Neuronal stem cell (in vitro differentiated cells): ENCODE data around the gene DCAF8L1.

ENCODE experiments used
- DNase-seq: peaks from one replicate; pipeline ENCODE4 v3.0.0-alpha.2; 2013; ENCODE audit warnings: low spot score
- H2AFZ ChIP-seq: one replicate; pipeline ENCODE4 v1.6.1; 2013; ENCODE audit warnings: mild to moderate bottlenecking, low read length, inconsistent platforms
- H2AK5ac ChIP-seq: 2 replicates; pipeline ENCODE4 v1.6.1; 2013; ENCODE audit warnings: low read depth, mild to moderate bottlenecking, inconsistent platforms, low read length, moderate library complexity, mixed read lengths
- H2BK120ac ChIP-seq: 2 replicates; pipeline ENCODE4 v1.6.1; 2013; ENCODE audit warnings: low read depth, mild to moderate bottlenecking, inconsistent platforms, low read length, moderate library complexity, mixed read lengths
- H2BK12ac ChIP-seq: one replicate; pipeline ENCODE4 v1.6.1; 2013; ENCODE audit warnings: low read length, inconsistent platforms
- H2BK15ac ChIP-seq: 2 replicates; pipeline ENCODE4 v1.6.1; 2013; ENCODE audit warnings: mild to moderate bottlenecking, low read length, inconsistent platforms, mixed read lengths
- H2BK5ac ChIP-seq: one replicate; pipeline ENCODE4 v1.6.1; 2013; ENCODE audit warnings: inconsistent platforms, mild to moderate bottlenecking, low read length, moderate library complexity
- H3K14ac ChIP-seq: one replicate; pipeline ENCODE4 v1.6.1; 2013; ENCODE audit warnings: low read length, inconsistent platforms
- H3K18ac ChIP-seq: 2 replicates; pipeline ENCODE4 v1.6.1; 2013; ENCODE audit warnings: low read length, inconsistent platforms
- H3K23ac ChIP-seq: 2 replicates; pipeline ENCODE4 v1.6.1; 2013; ENCODE audit warnings: low read depth, mild to moderate bottlenecking, mixed read lengths, low read length, inconsistent platforms; ENCODE audit not compliant: poor library complexity
- H3K27ac ChIP-seq: replicated peaks from 3 replicates; pipeline ENCODE4 v1.5.1; 2013; ENCODE audit warnings: low read length, inconsistent platforms
- H3K27me3 ChIP-seq, 3 experiments: 2 replicates each; pipeline ENCODE4 v1.6.1; 2013; ENCODE audit warnings: low read length in 3 of 3, mild to moderate bottlenecking in 2 of 3, inconsistent platforms in 1 of 3, low read depth in 1 of 3, mixed read lengths in 1 of 3, moderate library complexity in 1 of 3; ENCODE audit not compliant: control insufficient read depth in 3 of 3, insufficient read depth in 3 of 3
- H3K36me3 ChIP-seq, 2 donors: replicated peaks in 1 of 2; 2 replicates each; pipeline ENCODE4 v1.6.1; 2013; ENCODE audit warnings: low read length in 2 of 2; ENCODE audit not compliant: control insufficient read depth in 2 of 2, insufficient read depth in 2 of 2
- H3K4ac ChIP-seq: 2 replicates; pipeline ENCODE4 v1.6.1; 2013; ENCODE audit warnings: inconsistent platforms, mild to moderate bottlenecking, low read length, moderate library complexity
- H3K4me1 ChIP-seq, 2 donors: 1 replicate in 1 of 2; 2 replicates in 1 of 2; pipeline ENCODE4 v1.6.1; 2013; ENCODE audit warnings: low read length in 2 of 2, low read depth in 1 of 2; ENCODE audit not compliant: control insufficient read depth in 2 of 2, insufficient read depth in 1 of 2
- H3K4me2 ChIP-seq: one replicate; pipeline ENCODE4 v1.6.1; 2013; ENCODE audit warnings: mild to moderate bottlenecking, low read length, inconsistent platforms; ENCODE audit not compliant: insufficient read depth, poor library complexity, severe bottlenecking
- H3K4me3 ChIP-seq, 2 donors: 2 replicates each; pipeline ENCODE4 v1.5.1; 2013; ENCODE audit warnings: low read length in 2 of 2, mild to moderate bottlenecking in 2 of 2, inconsistent platforms in 1 of 2, moderate library complexity in 1 of 2
- H3K79me1 ChIP-seq: one replicate; pipeline ENCODE4 v1.6.1; 2013; ENCODE audit warnings: low read depth, mild to moderate bottlenecking, inconsistent platforms, low read length, moderate library complexity
- H3K9ac ChIP-seq: one replicate; pipeline ENCODE4 v1.6.1; 2013; ENCODE audit warnings: mild to moderate bottlenecking, low read depth, low read length, inconsistent platforms; ENCODE audit not compliant: poor library complexity
- H3K9me3 ChIP-seq, 2 donors: replicated peaks in 1 of 2; 2 replicates each; pipeline versions ENCODE3 to v1.6.1; 2013; ENCODE audit warnings: low read length in 2 of 2, mild to moderate bottlenecking in 2 of 2, inconsistent platforms in 1 of 2, low read depth in 1 of 2, mixed read lengths in 1 of 2, moderate library complexity in 1 of 2; ENCODE audit not compliant: control insufficient read depth in 2 of 2, insufficient read depth in 1 of 2
- H4K8ac ChIP-seq: one replicate; pipeline ENCODE4 v1.6.1; 2013; ENCODE audit warnings: low read depth, mild to moderate bottlenecking, inconsistent platforms, low read length, moderate library complexity
- H4K91ac ChIP-seq: one replicate; pipeline ENCODE4 v1.6.1; 2013; ENCODE audit warnings: low read length, low read depth, mild to moderate bottlenecking, inconsistent platforms; ENCODE audit not compliant: poor library complexity
- WGBS, 2 donors: extraction: QIAGEN DNeasy Blood & Tissue Kit; methylation state at CpG; one replicate each; pipeline ENCODE4 v1.1.7; 2013; ENCODE audit warnings: missing lambda C conversion rate in 2 of 2, mixed read lengths in 1 of 2; ENCODE audit not compliant: insufficient read length in 2 of 2, insufficient replicate concordance in 1 of 2; ENCODE audit errors: extremely low coverage in 2 of 2; 5-methylcytosine and 5-hydroxymethylcytosine counted together

Gene DCAF8L1

DNA sequence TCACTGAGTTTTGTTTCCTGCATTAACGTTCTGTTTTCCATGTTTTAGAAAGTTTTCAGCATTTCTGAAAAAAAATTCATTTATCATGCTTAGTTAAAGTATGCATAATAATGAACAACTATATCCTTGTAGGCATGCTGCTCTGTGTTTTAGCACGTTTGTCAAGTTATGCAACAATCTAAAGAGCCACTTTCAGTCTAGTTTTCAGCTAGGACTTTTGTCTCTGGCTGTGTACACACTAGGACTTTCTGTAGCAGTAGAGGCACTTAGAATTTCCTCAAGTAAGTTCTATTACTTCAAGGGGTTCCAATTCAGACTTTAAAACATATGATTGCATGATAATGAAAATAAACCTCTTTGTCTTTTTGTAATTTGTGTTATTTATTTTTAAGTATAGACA, 12.4 kb downstream of the DCAF8L1 start:
- no peak for DNase-seq
- H3K9ac ChIP-seq: no peak overlapping the region
- no peak overlapping the region for H3K4ac ChIP-seq
- H2BK5ac ChIP-seq: no peak overlapping the region
- no peak overlapping the region for H3K14ac ChIP-seq
- H3K79me1 ChIP-seq: no peaks in the 10 kb centered on the region
- H3K27me3 ChIP-seq: no peaks in the 10 kb centered on the region
- WGBS, 2 donors: no CpG with 5 or more reads among the region's 2 CpGs
- H2BK15ac ChIP-seq: no peak overlapping the region
- no peak overlapping the region for H3K23ac ChIP-seq
- no peak overlapping the region for H2BK120ac ChIP-seq
- no peaks in the 10 kb centered on the region for H3K4me1 ChIP-seq
- H3K9me3 ChIP-seq: no peaks in the 10 kb centered on the region
- H4K8ac ChIP-seq: no peak overlapping the region
- no peak overlapping the region for H3K18ac ChIP-seq
- H4K91ac ChIP-seq: no peak overlapping the region
- no peaks in the 10 kb centered on the region for H3K36me3 ChIP-seq
- H2BK12ac ChIP-seq: no peak overlapping the region
- no peak overlapping the region for H3K4me3 ChIP-seq
- H2AFZ ChIP-seq: no peak overlapping the region
- no peak overlapping the region for H3K4me2 ChIP-seq
- no peak overlapping the region for H2AK5ac ChIP-seq
- H3K27ac ChIP-seq: no peak overlapping the region

DNA sequence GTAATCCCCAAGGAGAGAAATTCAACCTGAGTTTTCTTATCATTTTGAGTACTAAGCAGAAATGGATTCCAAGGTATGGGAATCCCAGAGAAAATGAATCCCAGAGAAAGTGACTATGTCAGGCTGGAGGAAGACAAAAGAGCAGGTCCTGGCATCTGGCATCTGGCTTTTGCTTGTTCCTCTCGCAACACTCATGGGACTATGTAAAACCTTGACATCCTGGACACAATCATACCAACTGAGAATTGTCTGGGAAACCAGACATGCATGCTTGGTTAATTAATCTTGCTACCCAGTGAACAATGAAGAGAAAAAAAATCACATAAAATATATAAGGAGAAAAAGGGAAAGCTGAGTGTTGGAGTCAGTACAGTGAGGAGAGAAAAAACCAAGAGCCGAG, 12.9 kb downstream of the DCAF8L1 start:
- H3K18ac ChIP-seq: no peak overlapping the region
- no peak overlapping the region for H4K91ac ChIP-seq
- no peak overlapping the region for H3K4me3 ChIP-seq
- no peak overlapping the region for H2BK5ac ChIP-seq
- no peak overlapping the region for H3K4me2 ChIP-seq
- no peak overlapping the region for H2AK5ac ChIP-seq
- H3K36me3 ChIP-seq: no peaks in the 10 kb centered on the region
- H3K4me1 ChIP-seq: no peaks in the 10 kb centered on the region
- no peak overlapping the region for H3K9ac ChIP-seq
- no peak overlapping the region for H3K23ac ChIP-seq
- H3K14ac ChIP-seq: no peak overlapping the region
- no peak overlapping the region for H3K4ac ChIP-seq
- H2AFZ ChIP-seq: no peak overlapping the region
- no peak overlapping the region for H2BK12ac ChIP-seq
- H3K27me3 ChIP-seq: no peaks in the 10 kb centered on the region
- no peak for DNase-seq
- H3K9me3 ChIP-seq: no peaks in the 10 kb centered on the region
- no CpG with 5 or more reads among the region's 2 CpGs for WGBS, 2 donors
- no peak overlapping the region for H2BK120ac ChIP-seq
- no peak overlapping the region for H4K8ac ChIP-seq
- H2BK15ac ChIP-seq: no peak overlapping the region
- H3K27ac ChIP-seq: no peak overlapping the region
- H3K79me1 ChIP-seq: no peaks in the 10 kb centered on the region

DNA sequence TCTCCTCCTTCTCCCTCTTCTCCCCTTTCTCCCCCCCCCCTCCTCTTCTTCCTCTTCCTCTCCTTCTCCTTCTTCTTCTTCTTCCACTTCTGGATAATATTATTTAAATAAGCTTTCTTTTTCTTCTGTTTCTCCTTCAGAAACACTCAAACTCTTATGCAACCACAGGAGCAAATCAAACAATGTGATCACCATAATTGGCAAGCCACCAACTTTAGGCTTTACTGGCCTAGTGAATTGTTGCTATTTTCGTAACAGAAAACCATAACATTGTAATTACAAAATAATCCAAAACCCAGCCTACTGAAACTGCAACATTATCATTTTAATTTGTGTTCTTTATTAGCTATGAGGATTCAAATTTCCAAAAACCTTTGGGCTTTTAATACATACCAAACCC, 14.3 kb downstream of the DCAF8L1 start:
- no peak overlapping the region for H2BK12ac ChIP-seq
- no peaks in the 10 kb centered on the region for H3K79me1 ChIP-seq
- no CpG with 5 or more reads among the region's 1 CpG for WGBS, 2 donors
- no peak overlapping the region for H3K18ac ChIP-seq
- no peak overlapping the region for H2AFZ ChIP-seq
- H3K4me2 ChIP-seq: no peak overlapping the region
- no peaks in the 10 kb centered on the region for H3K9me3 ChIP-seq
- no peak overlapping the region for H2BK15ac ChIP-seq
- H2BK5ac ChIP-seq: no peak overlapping the region
- no peak overlapping the region for H3K9ac ChIP-seq
- no peak overlapping the region for H2AK5ac ChIP-seq
- no peak overlapping the region for H3K23ac ChIP-seq
- H4K8ac ChIP-seq: no peak overlapping the region
- H3K27ac ChIP-seq: no peak overlapping the region
- no peak for DNase-seq
- no peak overlapping the region for H4K91ac ChIP-seq
- H3K14ac ChIP-seq: no peak overlapping the region
- no peaks in the 10 kb centered on the region for H3K4me1 ChIP-seq
- H2BK120ac ChIP-seq: no peak overlapping the region
- no peak overlapping the region for H3K4me3 ChIP-seq
- H3K27me3 ChIP-seq: no peaks in the 10 kb centered on the region
- no peaks in the 10 kb centered on the region for H3K36me3 ChIP-seq
- no peak overlapping the region for H3K4ac ChIP-seq

DNA sequence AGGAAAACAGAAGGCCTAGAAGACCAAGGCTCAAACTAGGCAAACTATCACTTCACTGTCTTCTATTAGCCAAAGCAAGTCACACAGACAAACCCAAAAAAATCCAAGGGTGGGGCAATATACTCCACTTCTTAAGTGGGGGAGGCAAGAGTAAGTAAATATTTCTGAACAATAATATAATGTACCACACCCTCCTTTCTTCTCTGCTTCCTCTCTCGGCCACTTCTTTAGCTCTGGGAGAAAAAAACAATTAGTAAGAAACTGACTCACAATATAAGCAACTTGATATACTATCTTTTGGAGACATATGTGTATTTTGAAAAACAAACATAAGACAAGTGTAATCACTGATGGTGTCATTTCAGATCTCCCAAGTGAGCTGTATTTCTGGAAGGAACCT, 14.8 kb downstream of the DCAF8L1 start:
- Histone ChIP-seq H2AK5ac (no peak overlapping the region), H3K36me3 (no peaks in the 10 kb centered on the region), H4K8ac (no peak overlapping the region), H2BK12ac (no peak overlapping the region), H3K27ac (no peak overlapping the region), H3K27me3 (no peaks in the 10 kb centered on the region), H2BK5ac (no peak overlapping the region), H2AFZ (no peak overlapping the region), H3K4ac (no peak overlapping the region), H3K9ac (no peak overlapping the region), H2BK120ac (no peak overlapping the region), H3K23ac (no peak overlapping the region), H3K18ac (no peak overlapping the region), H3K4me2 (no peak overlapping the region), H3K79me1 (no peaks in the 10 kb centered on the region), H3K4me3 (no peak overlapping the region), H3K9me3 (no peaks in the 10 kb centered on the region), H3K14ac (no peak overlapping the region), H3K4me1 (no peaks in the 10 kb centered on the region), H4K91ac (no peak overlapping the region), H2BK15ac (no peak overlapping the region)
- no peak for DNase-seq
- no CpG with 5 or more reads among the region's 1 CpG for WGBS, 2 donors
